DMS153 (cell line): Measurements from ENCODE around the gene PTPRU.

Experiments
- DNase-seq: peaks from one replicate; lab custom pipeline; 2025; lab: John Stamatoyannopoulos, UW

The PTPRU gene

DNA sequence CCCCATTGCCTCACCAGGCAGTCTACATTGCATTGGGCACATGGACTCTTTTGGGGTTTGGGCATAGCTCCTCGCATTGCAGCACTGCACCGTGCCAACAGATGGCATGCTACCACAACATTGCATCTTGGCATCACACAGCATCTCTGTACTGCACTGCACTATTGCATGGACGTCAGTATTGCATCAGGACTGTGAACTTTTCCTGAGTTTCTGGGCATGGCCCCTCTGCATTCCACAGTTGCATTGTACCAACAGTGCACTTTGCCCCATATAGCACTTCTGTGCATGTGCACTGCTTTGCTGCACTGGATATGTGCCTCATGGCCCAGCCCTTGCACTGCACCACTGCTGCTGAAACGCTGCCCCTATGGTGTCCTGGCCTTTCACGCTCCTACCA lies 9.6 kb downstream of the PTPRU start:
- peak; percentile 45 for DNase-seq

DNA sequence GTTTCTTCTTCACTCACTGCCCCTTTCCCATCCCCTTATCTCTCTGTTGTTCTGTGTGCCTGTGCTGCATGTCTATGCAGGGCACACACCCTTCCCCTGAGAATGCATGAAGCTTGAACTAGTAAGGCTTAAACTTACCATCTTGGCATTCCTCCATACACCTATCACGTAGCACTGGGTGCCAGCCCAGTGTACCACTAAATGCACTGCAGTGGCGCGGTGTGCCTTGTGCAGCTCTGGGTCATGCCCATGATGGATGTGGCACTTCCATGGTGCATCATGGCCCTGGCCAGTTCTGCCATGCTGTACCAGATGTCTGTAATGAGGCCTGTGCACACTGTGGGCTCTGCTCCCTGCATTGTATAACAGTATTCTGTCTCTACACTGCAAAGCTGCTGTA lies 10.7 kb downstream of the PTPRU start:
- DNase-seq, result no peak

DNA sequence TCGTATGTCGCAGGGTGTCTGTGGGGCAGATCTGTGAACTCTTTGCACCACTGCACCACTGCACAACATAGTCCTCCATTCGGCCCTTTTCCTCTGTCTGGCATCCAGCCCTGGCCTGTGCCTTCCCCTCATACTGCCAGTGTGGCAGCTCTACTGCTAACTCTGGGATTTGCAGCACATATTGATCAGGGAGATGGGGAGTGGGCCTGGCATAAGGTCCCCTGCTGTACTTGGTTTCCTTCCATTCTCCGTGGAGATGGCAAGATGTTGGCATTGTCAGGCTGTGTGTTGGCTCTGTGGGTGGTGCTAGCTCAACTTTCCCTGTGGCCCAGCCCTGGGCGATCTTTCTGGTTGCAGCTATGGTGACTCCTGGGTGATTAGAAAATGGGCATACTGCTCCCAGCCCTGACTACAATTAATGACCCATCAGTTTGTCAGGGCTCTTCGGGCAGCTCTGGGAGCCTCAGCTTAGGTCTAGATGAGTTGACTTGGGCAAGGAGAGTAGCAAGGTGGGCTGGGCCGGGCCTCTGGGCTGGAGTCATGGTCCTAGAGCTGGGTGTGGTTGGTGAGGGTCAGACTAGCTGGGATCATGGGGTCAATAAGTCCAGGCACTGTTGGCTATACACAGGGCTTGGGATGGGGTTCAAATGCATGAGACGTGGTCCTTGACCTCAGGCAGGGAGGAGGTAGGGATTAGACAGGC lies 11.4 kb downstream of the PTPRU start:
- no peak for DNase-seq

DNA sequence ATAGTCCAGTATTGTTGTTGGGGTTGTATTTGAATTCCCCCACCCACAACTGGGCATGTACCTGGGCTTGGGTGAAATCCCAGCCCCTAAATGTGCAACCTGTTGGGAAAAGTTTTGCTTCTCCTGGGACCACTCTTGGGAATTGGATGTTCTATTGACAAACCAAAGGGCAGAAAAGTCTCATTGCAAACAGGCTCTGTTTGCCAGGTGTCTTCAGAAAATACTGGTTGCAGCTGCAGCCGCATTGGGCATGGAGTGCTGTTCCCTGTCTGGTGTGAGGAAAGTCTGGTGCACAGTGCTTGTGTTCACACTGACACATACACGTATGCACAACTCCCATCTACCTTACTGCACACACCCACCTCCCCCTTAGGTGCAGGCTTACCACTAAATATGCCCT lies 12.1 kb downstream of the PTPRU start:
- no peak for DNase-seq

DNA sequence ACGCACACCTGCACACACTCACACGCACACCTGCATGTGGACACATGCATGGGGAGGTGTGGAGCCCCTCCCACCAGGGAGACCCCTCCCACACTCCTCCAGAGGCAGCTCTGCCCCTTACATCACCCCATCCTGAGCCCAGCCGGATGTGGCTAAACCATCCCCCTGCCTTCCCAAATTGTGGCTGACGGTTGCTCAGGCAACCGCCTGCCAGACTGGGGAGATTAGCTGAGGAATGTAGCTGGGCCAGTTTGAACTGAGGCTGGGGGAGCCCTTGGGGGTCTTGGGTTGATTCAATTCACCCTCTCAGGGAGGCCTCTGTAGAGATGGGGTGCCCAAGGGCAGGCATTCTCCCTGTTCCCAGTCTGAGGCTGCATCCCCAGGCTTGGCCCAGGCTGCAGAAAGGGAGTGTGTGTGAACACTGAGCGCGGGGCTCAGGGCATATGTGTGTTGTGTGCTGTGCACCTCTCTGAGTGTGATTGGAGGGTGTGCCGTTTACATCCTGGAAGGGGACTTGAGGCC lies 12.9 kb downstream of the PTPRU start:
- no peak for DNase-seq

DNA sequence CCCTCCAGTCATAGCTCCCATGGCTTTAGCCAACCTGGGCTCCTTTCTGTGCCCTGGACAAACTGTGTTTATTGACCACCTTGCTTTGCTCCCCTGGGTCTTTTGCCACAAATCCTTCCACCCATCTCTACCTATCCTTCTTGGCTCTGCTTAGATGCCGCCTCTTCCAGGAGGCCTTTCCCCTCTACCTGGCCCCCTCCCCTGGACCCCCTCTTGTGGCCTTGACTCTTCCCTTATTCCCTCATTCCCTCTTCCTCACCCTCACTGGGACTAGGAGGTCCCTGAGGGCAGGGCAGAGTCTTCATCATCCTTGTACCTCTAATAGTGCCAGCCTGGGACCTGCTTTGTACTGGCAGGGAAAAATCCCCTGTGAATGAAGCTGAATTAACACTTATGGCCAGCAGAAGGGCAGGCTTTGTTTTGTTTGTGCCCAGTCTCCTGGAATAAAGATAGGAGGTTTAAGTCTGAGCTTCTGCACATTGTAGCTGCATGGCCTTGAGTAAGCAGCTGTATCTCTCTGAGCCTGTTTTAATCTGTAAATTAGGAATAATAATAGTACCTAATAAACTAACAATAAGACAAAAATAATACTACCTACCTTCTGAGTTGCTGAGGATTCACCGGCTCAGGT lies 13.7 kb downstream of the PTPRU start:
- no peak for DNase-seq

DNA sequence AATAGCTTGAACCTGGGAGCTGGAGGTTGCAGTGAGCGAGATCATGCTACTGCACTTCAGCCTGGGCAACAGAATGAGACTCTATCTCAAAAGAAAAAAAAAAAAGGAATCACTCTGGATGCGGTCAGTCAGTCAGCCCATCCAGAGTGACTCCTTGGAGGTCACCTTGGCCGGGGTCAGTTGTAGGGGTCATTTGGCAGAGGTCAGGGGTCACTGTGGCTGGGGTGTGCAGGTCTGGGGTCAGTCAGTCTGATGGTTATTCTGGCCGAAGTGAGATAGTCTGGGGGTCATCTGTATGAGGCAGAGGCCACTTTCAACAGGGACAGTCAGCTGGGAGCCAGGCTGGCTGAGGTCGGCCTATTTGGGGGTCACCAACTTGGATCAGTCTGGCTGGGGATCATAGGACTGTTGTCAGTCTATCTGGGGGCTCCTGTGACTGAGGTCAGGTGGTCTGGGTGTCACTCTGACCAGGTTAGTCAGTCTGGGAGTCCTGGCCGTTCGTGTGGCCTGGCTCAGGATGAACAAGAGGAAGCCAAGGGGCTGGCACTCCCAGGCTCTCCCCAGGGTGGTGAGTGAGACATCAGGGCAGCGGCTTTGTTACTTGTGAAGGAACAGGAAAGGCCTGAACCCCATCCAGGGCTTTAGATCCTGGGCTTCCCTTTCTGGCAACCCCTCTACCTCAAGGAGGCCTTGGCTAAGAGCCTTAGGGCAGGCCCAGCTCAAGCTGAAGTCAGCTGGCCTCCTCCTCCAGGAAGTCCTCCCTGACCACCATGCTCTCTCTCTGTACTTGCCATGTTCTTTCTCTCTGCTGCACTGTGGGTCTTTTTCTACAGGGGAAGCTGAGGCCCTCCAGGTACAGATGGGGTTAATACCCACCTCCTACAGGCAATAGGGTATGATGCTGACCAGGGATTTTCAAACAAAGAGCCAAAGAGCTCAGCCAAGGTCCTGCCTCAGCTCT lies 15.1 kb downstream of the PTPRU start:
- no peak for DNase-seq

DNA sequence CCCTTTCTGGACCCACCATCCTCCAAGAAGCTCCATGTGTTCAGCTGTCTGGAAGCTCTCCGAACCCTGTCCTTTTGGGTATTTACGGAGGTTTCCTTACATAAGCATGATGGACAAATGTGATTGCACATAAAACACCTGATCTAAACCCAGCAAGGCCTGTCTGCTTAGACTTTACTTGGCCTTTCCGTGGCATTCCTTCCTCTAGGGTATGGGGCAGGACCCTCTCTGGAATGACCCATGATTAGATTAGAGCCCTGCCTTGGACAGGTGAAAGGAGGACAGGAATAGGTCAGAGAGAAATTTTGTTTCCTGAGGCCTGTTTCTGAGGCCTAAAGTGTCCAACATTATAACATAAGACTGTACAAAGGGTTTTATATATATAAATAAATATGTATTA lies 16.9 kb downstream of the PTPRU start:
- DNase-seq, result no peak

DNA sequence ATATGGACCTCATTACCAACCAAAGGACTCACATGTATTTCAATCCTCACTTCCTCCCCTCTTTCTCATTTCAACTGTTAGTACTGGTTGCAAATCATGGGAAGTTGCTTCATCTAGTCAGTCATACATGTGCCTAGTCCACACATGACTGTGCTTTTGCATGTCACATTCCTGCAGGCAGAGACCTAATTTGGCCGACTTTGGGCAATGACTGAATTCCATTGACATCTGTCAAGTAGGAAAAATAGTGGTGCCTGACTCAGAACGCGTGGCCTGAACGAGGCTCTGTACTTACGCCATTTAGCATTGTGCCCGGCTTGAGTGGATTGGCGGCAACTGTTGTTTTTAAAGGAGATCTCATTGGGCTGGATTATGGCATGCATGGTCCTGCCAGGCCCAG lies 18.0 kb downstream of the PTPRU start:
- no peak for DNase-seq

DNA sequence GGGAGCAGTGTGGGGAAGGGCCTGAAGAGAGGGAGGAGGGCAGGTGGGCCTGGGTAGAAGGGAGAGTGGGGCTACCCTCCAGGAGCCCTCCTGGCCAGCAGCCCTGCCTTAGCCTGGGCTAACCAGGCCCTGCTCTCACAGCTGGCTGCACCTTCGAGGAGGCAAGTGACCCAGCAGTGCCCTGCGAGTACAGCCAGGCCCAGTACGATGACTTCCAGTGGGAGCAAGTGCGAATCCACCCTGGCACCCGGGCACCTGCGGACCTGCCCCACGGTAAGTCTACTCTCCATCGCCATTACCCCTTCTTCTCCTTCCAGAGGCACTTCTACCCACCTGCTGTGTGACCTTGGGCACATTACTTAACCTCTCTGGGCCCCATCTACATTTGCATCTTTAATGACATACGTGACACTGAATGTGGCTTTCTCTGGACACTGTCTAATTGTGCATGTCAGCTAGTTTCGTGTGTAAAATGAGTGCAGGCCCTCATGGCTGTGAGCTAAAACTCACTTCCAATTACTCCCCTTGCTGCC lies 18.9 kb downstream of the PTPRU start:
- DNase-seq, result no peak

DNA sequence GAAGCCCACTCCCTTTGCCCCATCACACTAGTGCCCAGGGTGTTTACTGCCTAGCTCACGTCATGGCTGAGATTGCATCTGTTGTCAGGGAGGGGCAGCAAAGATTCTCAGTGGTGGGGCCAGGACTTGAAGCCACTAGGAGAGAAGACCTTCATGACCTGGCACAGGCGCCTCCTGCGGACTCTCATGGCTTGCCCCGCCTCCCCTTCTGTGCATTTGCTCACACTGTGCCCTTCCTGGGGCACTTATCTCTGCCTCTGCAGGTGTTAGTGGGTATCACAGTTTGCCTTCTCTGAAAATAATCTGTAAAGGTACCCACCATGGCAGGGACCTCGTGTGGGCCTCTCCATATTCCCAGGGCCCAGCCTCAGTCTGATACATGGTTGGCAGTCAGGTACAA lies 20.1 kb downstream of the PTPRU start:
- DNase-seq, result peak; percentile 60

DNA sequence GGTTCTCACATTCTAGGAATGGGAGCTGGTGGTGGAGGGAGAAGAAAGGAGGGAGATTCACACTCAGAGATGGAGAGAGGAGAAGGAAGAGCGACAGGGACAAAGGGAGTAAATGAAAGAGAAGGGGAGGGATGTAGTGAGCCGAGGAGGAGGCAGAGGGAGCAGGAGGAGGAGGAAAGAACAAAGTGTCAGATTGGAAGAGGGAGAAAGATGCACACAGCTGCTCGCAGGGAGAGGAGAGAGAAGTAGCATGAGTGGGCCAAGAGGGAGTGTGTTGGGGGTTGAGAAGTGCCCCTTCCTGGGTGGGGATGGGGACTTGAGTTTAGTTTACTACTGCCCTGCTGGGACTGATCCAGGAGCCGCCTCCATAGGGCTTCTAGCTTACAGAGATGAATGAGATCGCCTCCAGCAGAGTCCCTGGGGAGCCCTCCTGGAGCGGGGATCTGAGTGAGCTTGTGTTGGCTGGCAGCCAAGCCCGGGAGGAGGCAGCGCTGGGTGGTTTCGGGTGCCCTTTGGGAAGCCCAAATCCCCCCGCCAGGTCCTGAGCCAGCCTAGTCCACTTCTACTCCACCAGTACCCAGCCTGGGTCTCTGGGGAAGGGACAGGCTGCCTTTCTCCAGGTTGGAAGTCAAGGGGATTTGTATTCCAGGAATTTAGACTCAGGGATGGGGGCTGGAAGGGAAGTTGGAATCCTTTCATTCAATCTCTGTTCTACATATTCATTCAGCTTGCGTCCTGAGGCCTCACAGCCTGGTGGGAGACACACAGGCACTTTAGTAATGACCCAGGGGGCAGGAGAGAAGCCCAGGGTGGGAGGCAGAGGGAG lies 20.9 kb downstream of the PTPRU start:
- peak; percentile 94 for DNase-seq

DNA sequence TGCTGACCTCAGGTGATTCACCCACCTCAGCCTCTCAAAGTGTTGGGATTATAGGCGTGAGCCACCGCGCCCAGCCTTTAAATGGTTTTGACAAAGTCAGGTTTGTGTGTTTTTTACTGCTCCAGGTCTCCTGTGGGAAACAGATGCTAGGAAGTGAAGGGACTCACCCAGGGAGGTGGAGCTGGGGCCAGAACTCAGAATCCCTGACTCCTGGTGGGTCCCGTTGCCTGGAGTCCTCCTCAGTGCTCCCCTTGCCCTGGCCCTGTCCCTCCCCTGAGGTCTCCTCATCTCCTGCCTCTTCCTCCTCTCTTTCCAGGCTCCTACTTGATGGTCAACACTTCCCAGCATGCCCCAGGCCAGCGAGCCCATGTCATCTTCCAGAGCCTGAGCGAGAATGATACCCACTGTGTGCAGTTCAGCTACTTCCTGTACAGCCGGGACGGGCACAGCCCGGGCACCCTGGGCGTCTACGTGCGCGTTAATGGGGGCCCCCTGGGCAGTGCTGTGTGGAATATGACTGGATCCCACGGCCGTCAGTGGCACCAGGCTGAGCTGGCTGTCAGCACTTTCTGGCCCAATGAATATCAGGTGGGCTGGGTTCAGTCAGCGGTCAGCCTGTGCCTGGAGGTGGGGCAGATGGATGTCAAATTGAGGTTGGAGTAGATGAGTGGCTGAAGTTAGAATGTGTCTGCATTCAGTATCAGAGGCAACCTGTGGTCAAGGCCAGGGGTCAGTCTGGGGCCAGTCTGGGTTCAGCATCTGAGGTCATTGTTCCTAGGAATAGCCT lies 22.1 kb downstream of the PTPRU start:
- DNase-seq, result no peak

DNA sequence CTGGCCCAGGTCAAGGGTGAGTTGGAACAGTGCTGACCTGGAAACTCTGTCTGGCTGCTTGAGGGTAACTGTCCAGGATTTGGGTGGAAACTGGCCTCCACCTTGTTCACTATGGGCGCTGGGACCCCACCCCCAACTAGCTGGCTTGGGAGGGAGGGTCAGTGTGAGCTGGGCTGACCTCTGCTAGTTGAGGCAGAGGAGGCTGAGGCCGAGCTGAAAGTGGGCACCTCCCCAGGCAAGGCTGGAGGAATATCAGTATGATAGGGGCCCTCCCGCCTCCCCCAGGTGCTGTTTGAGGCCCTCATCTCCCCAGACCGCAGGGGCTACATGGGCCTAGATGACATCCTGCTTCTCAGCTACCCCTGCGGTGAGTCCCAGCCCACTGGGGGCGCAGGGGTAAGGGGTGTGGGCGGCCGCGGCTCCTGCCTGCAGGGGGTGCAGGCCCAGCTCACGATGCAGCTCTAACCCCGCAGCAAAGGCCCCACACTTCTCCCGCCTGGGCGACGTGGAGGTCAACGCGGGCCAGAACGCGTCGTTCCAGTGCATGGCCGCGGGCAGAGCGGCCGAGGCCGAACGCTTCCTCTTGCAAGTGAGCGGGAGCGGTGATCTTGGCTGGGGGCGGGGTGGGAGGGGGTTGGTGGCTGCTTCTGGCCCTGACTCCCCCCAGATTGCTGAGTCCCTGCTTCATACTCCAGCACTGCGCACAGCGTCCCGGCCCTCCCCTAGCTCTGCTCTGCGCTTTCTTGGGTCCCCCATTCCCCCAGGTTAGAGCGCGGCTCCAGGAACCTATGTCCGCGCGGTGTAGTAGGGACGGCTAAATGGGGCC lies 22.9 kb downstream of the PTPRU start:
- no peak for DNase-seq

DNA sequence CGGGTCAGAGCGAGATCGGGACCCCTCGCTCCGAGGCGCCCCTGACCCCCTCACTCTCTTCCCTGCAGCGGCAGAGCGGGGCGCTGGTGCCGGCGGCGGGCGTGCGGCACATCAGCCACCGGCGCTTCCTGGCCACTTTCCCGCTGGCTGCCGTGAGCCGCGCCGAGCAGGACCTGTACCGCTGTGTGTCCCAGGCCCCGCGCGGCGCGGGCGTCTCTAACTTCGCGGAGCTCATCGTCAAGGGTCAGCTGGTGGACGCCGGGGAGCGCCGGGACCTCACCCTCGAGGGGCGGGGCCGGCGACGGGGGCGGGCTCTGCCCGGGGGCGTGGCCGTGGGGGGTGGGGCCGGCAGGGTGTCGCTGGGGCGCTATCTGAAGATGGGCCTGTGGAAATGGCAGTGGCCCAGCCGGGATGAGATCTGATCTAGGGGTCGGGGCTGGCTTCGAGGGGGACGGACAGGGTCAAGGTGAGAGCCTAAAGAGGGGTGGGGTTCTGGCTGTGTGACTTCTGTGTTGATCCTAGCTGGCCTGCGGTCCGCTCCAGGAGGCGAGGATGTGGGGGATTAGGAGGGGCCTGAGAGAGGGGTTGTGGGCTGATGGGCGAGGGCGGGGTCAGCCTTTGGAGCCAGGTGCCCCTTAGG lies 23.6 kb downstream of the PTPRU start:
- DNase-seq, result no peak

DNA sequence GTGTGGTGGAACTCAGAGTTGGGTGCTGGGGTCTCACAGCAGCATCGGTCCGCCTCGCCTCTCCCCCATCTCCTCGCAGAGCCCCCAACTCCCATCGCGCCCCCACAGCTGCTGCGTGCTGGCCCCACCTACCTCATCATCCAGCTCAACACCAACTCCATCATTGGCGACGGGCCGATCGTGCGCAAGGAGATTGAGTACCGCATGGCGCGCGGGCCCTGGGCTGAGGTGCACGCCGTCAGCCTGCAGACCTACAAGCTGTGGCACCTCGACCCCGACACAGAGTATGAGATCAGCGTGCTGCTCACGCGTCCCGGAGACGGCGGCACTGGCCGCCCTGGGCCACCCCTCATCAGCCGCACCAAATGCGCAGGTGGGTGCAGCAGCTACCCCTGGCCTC lies 24.2 kb downstream of the PTPRU start:
- DNase-seq, result no peak

DNA sequence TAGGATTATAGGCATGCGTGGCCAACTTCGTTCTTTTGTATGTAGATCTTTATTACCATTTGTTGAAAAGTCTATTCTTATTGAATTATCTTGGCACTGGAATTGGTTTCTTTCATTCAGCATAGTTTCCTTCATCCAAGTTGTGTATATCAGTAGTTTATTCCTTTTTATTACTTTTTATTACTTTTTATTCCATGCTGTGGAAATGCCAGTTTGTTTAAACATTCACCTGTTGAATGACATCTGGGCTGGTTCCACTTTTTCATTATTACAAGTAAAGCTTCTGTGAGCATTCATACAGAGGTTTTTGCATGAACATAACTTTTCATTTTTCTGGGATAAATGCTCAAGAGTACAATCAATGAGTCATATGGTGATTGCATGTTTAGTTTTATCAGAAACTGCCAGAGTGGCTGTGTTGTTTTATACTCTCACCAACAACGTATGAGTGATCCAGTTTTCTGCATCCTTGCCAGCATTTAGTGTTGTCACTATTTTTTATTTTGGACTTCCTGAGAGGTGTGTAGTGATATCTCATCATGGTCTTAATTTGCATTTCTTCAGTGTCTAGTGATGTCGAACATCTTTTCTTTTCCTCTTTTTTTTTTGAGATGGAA lies 28.6 kb downstream of the PTPRU start:
- DNase-seq, result no peak

DNA sequence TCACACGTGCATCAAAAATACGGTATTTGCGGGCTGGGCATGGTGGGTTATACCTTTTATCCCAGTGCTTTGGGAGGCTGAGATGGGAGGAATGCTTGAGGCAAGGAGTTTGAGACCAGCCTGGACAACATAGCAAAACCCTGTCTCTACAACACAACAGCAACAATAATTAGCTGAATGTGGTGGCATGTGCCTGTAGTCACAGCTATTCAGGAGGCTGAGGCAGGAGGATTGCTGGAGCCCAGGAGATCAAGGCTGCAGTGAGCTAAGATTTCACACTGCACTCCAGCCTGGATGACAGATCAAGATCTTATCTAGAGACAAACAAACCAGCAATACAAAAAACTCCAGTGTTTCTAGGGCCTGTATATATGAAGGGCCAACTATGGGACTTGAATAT lies 30.6 kb downstream of the PTPRU start:
- no peak for DNase-seq
